Neural progenitor cell (in vitro differentiated cells): ENCODE results near the gene TWNK. TPM values are rescaled to one million over a fixed set of nuclear protein-coding genes. Genes with fewer than 3 reads are reported as not detected.
A peak's percentile ranks its signal among the peaks of the same experiment; 100 is the strongest.

Experiments used
- DNase-seq: peaks from one replicate; pipeline ENCODE4 v3.0.0-alpha.2; 2016; ENCODE audit warnings: low spot score
- H2AFZ ChIP-seq: fragments of 200-600 bp; sonication (generic); replicated peaks from 2 replicates; pipeline ENCODE4 v1.6.1; 2016; ENCODE audit warnings: antibody characterized with exemption
- H3F3A ChIP-seq: fragments of 200-600 bp; sonication (generic); 2 replicates; pipeline ENCODE4 v1.6.1; 2016; ENCODE audit warnings: antibody characterized with exemption, low read depth
- H3K27ac ChIP-seq: fragments of 200-600 bp; sonication (generic); 2 replicates; pipeline ENCODE4 v1.5.1; 2016; ENCODE audit warnings: mild to moderate bottlenecking
- H3K27me3 ChIP-seq: fragments of 200-600 bp; sonication (generic); 2 replicates; pipeline ENCODE4 v1.6.1; 2016; ENCODE audit warnings: mild to moderate bottlenecking, moderate library complexity
- H3K36me3 ChIP-seq: fragments of 200-600 bp; sonication (generic); 2 replicates; pipeline ENCODE4 v1.5.1; 2016
- H3K4me1 ChIP-seq: fragments of 200-600 bp; sonication (generic); 2 replicates; pipeline ENCODE4 v1.6.1; 2016; ENCODE audit warnings: mixed run types
- H3K4me2 ChIP-seq: fragments of 200-600 bp; sonication (generic); 2 replicates; pipeline ENCODE4 v1.6.1; 2016
- H3K4me3 ChIP-seq: fragments of 200-600 bp; sonication (generic); 2 replicates; pipeline ENCODE4 v1.5.1; 2016
- H3K79me2 ChIP-seq: fragments of 200-600 bp; sonication (generic); 2 replicates; pipeline ENCODE4 v1.6.1; 2016; ENCODE audit warnings: low read depth
- H3K9ac ChIP-seq: fragments of 200-600 bp; sonication (generic); 2 replicates; pipeline ENCODE4 v1.6.1; 2016
- H3K9me3 ChIP-seq: fragments of 200-600 bp; sonication (generic); 2 replicates; pipeline ENCODE4 v1.5.1; 2016; ENCODE audit warnings: low read depth
- H4K20me1 ChIP-seq: fragments of 200-600 bp; sonication (generic); 2 replicates; pipeline ENCODE4 v1.6.1; 2016; ENCODE audit warnings: low read depth
- H3K27ac Mint-ChIP-seq: 3 replicates; pipeline ENCODE4 v1.8.0; 2021; ENCODE audit warnings: mixed read lengths
- H3K27me3 Mint-ChIP-seq: 2 replicates; pipeline ENCODE4 v1.8.0; 2022; ENCODE audit warnings: low read depth, mild to moderate bottlenecking, inconsistent platforms, moderate library complexity, mixed read lengths; ENCODE audit not compliant: insufficient read depth
- H3K36me3 Mint-ChIP-seq: 3 replicates; pipeline ENCODE4 v1.8.0; 2021; ENCODE audit warnings: mixed read lengths
- H3K4me1 Mint-ChIP-seq: 3 replicates; pipeline ENCODE4 v1.8.0; 2021; ENCODE audit warnings: mixed read lengths
- H3K4me3 Mint-ChIP-seq: 3 replicates; pipeline ENCODE4 v1.8.0; 2021; ENCODE audit warnings: mild to moderate bottlenecking, moderate library complexity, mixed read lengths
- H3K9me3 Mint-ChIP-seq: 3 replicates; pipeline ENCODE4 v1.8.0; 2020; ENCODE audit warnings: mixed read lengths
- EZH2 ChIP-seq: fragments of 200-600 bp; sonication (generic); IDR thresholded peaks from 2 replicates; pipeline ENCODE4 v1.6.1; 2017; ENCODE audit warnings: antibody characterized with exemption, mild to moderate bottlenecking, moderate library complexity
- EZH2phosphoT487 ChIP-seq: fragments of 200-600 bp; sonication (generic); IDR thresholded peaks from 2 replicates; pipeline ENCODE4 v1.6.1; 2017; ENCODE audit warnings: antibody characterized with exemption
- total RNA-seq: library from RNA; depleted of rRNA; stranded (reverse); fragments of >200 nt; gene quantifications from 2 replicates; pipeline ENCODE4 v1.2.3, GENCODE V29; 2015; ENCODE audit warnings: low replicate concordance
- TF ChIP-seq, protein P1 (sequence below): fragments of 200-600 bp; sonication (generic); IDR thresholded peaks from 2 replicates; pipeline ENCODE4 v1.5.1; 2017; ENCODE audit warnings: antibody characterized with exemption, mild to moderate bottlenecking

The TWNK gene
- total RNA-seq, 1 donor from 2014 or later: 6.4 TPM

DNA sequence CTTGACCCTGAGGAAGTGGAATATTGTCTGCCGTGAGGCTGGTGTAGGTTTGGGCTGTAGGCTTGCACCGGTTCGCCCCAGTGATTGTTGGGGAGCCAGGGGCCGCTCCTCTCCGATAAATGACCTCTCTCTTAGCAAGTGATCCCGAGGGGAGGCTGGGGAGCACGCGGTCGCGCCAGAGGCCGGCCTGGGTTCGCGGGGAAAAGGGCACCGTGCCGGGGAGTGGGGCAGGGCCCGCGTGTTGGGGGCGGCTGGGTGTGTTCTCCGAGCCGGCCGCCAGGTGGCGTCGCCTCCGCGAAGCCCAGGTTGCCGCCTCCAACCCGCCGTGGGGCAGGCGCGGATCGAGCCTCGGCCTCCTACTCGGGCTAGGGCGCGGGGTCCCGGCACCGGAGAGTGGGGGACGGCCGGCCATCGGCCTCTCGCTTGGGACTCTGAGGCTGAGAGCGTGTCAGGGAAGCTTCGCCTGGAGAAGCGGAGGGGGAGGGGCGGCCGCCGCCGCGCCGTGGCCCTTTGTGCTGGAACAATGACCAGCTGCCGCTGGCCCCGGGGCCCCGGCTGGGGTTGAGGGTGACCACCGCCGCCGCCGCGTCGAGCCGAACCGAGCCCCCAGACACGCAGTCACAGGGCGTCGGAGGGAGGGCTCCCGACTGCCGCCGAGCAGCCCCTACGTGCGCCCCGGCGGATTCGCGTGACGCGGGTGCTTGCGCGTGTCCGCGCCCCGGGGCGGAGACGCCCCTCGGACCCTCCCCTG lies 11.8 kb downstream of the TWNK start:
- Mint-ChIP-seq H3K9me3 (no peaks in the 10 kb centered on the region), H3K4me1 (peaks cover 16% of the 10 kb centered on the region), H3K4me3 (peak overlapping the region; percentile 90), H3K27ac (peak overlapping the region; percentile 95), H3K36me3 (peaks cover 7% of the 10 kb centered on the region), H3K27me3 (peaks cover 10% of the 10 kb centered on the region)
- Histone ChIP-seq H2AFZ (peak overlapping the region; percentile 64), H3K4me3 (peak overlapping the region; percentile 96), H3K27me3 (no peaks in the 10 kb centered on the region), H3K9ac (peak overlapping the region; percentile 44), H4K20me1 (peaks cover 18% of the 10 kb centered on the region), H3K36me3 (no peaks in the 10 kb centered on the region), H3K79me2 (peaks cover 43% of the 10 kb centered on the region), H3K4me1 (peaks cover 13% of the 10 kb centered on the region), H3F3A (peaks cover 48% of the 10 kb centered on the region), H3K27ac (peak overlapping the region; percentile 67), H3K4me2 (peak overlapping the region; percentile 85), H3K9me3 (no peaks in the 10 kb centered on the region)
- peak; percentile 89 for DNase-seq
- TF ChIP-seq EZH2phosphoT487: no peak
- TF ChIP-seq, protein P1, sequence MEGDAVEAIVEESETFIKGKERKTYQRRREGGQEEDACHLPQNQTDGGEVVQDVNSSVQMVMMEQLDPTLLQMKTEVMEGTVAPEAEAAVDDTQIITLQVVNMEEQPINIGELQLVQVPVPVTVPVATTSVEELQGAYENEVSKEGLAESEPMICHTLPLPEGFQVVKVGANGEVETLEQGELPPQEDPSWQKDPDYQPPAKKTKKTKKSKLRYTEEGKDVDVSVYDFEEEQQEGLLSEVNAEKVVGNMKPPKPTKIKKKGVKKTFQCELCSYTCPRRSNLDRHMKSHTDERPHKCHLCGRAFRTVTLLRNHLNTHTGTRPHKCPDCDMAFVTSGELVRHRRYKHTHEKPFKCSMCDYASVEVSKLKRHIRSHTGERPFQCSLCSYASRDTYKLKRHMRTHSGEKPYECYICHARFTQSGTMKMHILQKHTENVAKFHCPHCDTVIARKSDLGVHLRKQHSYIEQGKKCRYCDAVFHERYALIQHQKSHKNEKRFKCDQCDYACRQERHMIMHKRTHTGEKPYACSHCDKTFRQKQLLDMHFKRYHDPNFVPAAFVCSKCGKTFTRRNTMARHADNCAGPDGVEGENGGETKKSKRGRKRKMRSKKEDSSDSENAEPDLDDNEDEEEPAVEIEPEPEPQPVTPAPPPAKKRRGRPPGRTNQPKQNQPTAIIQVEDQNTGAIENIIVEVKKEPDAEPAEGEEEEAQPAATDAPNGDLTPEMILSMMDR: peak; percentile 93

DNA sequence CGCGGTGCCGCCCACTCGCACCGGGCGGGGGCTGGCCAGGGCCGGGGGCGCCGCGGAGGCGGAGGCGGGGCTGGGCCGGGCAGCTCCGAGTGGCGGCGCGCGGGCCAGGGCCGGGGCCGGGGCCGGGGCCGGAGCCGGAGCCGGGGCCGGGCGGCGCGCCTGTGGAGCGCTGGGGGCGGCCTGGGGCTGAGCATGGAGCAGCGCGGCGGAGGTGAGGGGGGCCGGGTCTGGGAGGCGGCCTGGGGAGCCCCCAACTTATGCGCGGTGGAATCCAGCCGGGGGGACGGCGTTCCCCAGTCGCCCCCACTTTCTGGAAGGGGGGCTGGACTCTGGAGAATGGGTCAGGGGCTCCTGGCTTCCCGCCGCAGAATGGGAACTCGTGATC lies 12.4 kb downstream of the TWNK start, which contains the start of gene LZTS2:
Gene LZTS2 (plus strand): TSS at position 67 of the 385 bp plus-strand sequence. CDS start 2,731 bp downstream, outside the sequence.
- Histone ChIP-seq H3K79me2 (peaks cover 43% of the 10 kb centered on the region), H3K4me2 (peak within 1 kb of the TSS; percentile 85), H4K20me1 (peaks cover 23% of the 10 kb centered on the region), H3K27me3 (no peaks in the 10 kb centered on the region), H3K9me3 (no peaks in the 10 kb centered on the region), H3K4me3 (peak within 1 kb of the TSS; percentile 96), H3F3A (peaks cover 42% of the 10 kb centered on the region), H3K36me3 (no peaks in the 10 kb centered on the region), H3K9ac (peak within 1 kb of the TSS; percentile 79), H2AFZ (peak within 1 kb of the TSS; percentile 64), H3K4me1 (peaks cover 13% of the 10 kb centered on the region), H3K27ac (peak within 1 kb of the TSS; percentile 67)
- TF ChIP-seq EZH2 (no peak), EZH2phosphoT487 (no peak)
- TF ChIP-seq, protein P1: no peak
- DNase-seq: no peak
- Mint-ChIP-seq H3K9me3 (no peaks in the 10 kb centered on the region), H3K36me3 (peaks cover 7% of the 10 kb centered on the region), H3K27me3 (peaks cover 10% of the 10 kb centered on the region), H3K4me3 (peak within 1 kb of the TSS; percentile 90), H3K4me1 (peaks cover 16% of the 10 kb centered on the region), H3K27ac (peak within 1 kb of the TSS; percentile 98)

DNA sequence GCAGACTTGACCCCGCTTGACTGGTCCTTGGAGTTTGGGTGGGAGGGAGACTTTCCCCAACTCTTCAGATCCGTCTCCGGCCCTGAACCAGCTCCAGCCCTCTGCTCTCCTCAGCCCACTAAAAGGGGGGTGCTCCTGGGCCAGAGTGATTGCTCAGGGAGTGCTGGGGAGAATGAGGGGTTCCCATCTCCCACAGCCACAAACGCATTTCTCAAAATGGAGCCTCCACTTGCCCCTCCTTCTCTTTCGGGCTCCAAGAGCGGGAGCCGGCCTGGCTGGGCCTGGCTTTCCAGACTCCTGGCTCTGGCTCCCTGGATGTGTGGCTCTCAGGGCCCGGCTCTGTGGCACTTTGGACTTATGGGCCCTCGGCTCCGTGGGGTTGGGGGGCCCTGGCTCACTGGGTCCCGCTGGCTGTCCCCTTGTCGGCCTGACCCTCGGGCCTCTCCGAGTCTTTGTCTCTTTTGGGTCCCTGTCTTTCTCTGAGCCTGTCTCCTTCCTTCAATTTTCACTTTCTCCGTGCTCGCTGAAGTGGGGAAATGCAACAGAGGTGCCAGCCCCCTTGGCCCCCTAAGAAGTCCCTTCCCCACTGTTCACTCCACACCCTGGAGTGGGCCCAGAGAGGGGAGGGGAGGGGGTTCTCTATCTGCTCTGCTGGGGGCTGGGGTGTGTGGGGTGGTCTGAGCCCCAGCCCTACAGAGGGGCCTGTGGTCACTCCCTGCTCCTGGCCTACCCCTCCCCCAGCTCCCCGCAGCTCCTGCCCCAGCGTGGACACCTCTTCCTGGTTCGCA lies 13.0 kb downstream of the TWNK start:
- peak; percentile 58 for DNase-seq

More for the DNA sequence above, 13.0 kb downstream of the TWNK start:
- TF ChIP-seq, protein P1: no peak
- no peak for TF ChIP-seq EZH2phosphoT487
- TF ChIP-seq EZH2: no peak
- Mint-ChIP-seq H3K36me3 (peaks cover 7% of the 10 kb centered on the region), H3K4me1 (peaks cover 16% of the 10 kb centered on the region), H3K9me3 (no peaks in the 10 kb centered on the region), H3K4me3 (peak overlapping the region; percentile 87), H3K27ac (peak overlapping the region; percentile 98), H3K27me3 (peaks cover 10% of the 10 kb centered on the region)
- H3K36me3 ChIP-seq: no peaks in the 10 kb centered on the region
- H3K4me3 ChIP-seq: peak overlapping the region; percentile 96
- peak overlapping the region; percentile 79 for H3K9ac ChIP-seq
- H4K20me1 ChIP-seq: peaks cover 29% of the 10 kb centered on the region
- no peaks in the 10 kb centered on the region for H3K9me3 ChIP-seq
- peaks cover 13% of the 10 kb centered on the region for H3K4me1 ChIP-seq
- H3K27me3 ChIP-seq: no peaks in the 10 kb centered on the region
- H3F3A ChIP-seq: peaks cover 36% of the 10 kb centered on the region
- H3K79me2 ChIP-seq: peaks cover 43% of the 10 kb centered on the region
- no peak overlapping the region for H3K27ac ChIP-seq
- peak overlapping the region; percentile 85 for H3K4me2 ChIP-seq
- H2AFZ ChIP-seq: no peak overlapping the region
